GM12878 (cell line): ENCODE measurements around the gene STAT5A. TPM values are rescaled to one million over a fixed set of nuclear protein-coding genes. Genes with fewer than 3 reads are reported as not detected.

Source experiments
- BRCA1 ChIP-seq: IDR thresholded peaks from 2 replicates; pipeline ENCODE4 v1.6.1; 2011; ENCODE audit warnings: low read depth, low read length, improper control_type of control experiment
- CHD2 ChIP-seq: IDR thresholded peaks from 2 replicates; pipeline ENCODE4 v1.6.1; 2011; ENCODE audit warnings: low read depth, low read length, improper control_type of control experiment, borderline replicate concordance
- EP300 ChIP-seq, 2 experiments: fragments of 150-350 bp in 1 of 2; IDR thresholded peaks; 2 replicates each; pipeline ENCODE4 v1.6.1; 2011 to 2012; ENCODE audit warnings: low read depth in 2 of 2, low read length in 2 of 2, borderline replicate concordance in 1 of 2, improper control_type of control experiment in 1 of 2, inconsistent platforms in 1 of 2; ENCODE audit not compliant: control insufficient read depth in 1 of 2
- IRF4 ChIP-seq: IDR thresholded peaks from 2 replicates; pipeline ENCODE4 v1.6.1; 2011; ENCODE audit warnings: low read depth, low read length
- KLF5 ChIP-seq: fragments of 450-650 bp; IDR thresholded peaks from 2 replicates; pipeline ENCODE4 v1.6.1; 2014; ENCODE audit warnings: mild to moderate bottlenecking; ENCODE audit not compliant: partially characterized antibody
- NFIC ChIP-seq: IDR thresholded peaks from 2 replicates; pipeline ENCODE4 v1.6.1; 2012; ENCODE audit warnings: low read depth, mild to moderate bottlenecking, inconsistent platforms, low read length, moderate library complexity
- PAX5 ChIP-seq: IDR thresholded peaks from 2 replicates; pipeline ENCODE4 v1.6.1; 2011; ENCODE audit warnings: low read depth, low read length, borderline replicate concordance
- POLR2AphosphoS2 ChIP-seq: IDR thresholded peaks from 2 replicates; pipeline ENCODE4 v1.6.1; 2011; ENCODE audit warnings: low read depth, mild to moderate bottlenecking, low read length, improper control_type of control experiment, moderate library complexity
- RBBP5 ChIP-seq: fragments of 200-600 bp; sonication (generic); conservative IDR thresholded peaks from 2 replicates; pipeline ENCODE4 v1.6.1; 2016
- RELA ChIP-seq: fragments of 450-650 bp; IDR thresholded peaks from 2 replicates; pipeline ENCODE4 v1.8.0; 2014; ENCODE audit warnings: borderline replicate concordance; ENCODE audit not compliant: partially characterized antibody
- RUNX3 ChIP-seq: IDR thresholded peaks from 2 replicates; pipeline ENCODE4 v1.6.1; 2012; ENCODE audit warnings: low read length, inconsistent platforms
- SMAD1 ChIP-seq: fragments of 450-650 bp; IDR thresholded peaks from 2 replicates; pipeline ENCODE4 v1.6.1; 2018; ENCODE audit warnings: mild to moderate bottlenecking, low read depth; ENCODE audit not compliant: partially characterized antibody
- SUPT20H ChIP-seq: IDR thresholded peaks from 2 replicates; pipeline ENCODE4 v1.6.1; 2011; ENCODE audit warnings: low read depth, mild to moderate bottlenecking, low read length, moderate library complexity, borderline replicate concordance; ENCODE audit not compliant: control insufficient read depth
- SUZ12 ChIP-seq: fragments of 200-600 bp; sonication (generic); IDR thresholded peaks from one replicate; pipeline ENCODE4 v1.6.1; 2018; ENCODE audit warnings: antibody characterized with exemption, mild to moderate bottlenecking; ENCODE audit not compliant: unreplicated experiment
- TCF3 ChIP-seq: IDR thresholded peaks from 2 replicates; pipeline ENCODE4 v1.6.1; 2012; ENCODE audit warnings: low read depth, mild to moderate bottlenecking, low read length, borderline replicate concordance; ENCODE audit not compliant: insufficient read depth
- ZSCAN29 ChIP-seq: fragments of 450-650 bp; IDR thresholded peaks from 2 replicates; pipeline ENCODE4 v1.6.1; 2017; ENCODE audit warnings: mild to moderate bottlenecking, moderate library complexity
- ZZZ3 ChIP-seq: IDR thresholded peaks from 2 replicates; pipeline ENCODE4 v1.6.1; 2011; ENCODE audit warnings: low read depth; ENCODE audit not compliant: control insufficient read depth, insufficient read length
- polyA plus RNA-seq, 11 experiments: library from polyadenylated mRNA; depleted of rRNA in 4 of 11; unstranded in 6 of 11; stranded (reverse) in 5 of 11; fragments of >200 nt; fragmentation: Nextera tagmentation in 4 of 11; fragmentation: Illumina TruSeq in 1 of 11; extraction: Ambion mirVana in 4 of 11; extraction: Trizol in 1 of 11; gene quantifications; 1 replicate in 1 of 11; 2 replicates in 10 of 11; pipeline versions ENCODE4 v1.2.1 to v1.2.3, GENCODE V29; 2011 to 2016; ENCODE audit warnings: inconsistent platforms in 2 of 11, missing spikeins in 2 of 11, low read depth in 1 of 11
- total RNA-seq, 4 experiments: library from RNA; depleted of rRNA in 3 of 4; stranded (reverse); fragments of >200 nt in 3 of 4; fragmentation: Illumina TruSeq in 1 of 4; extraction: Trizol in 1 of 4; gene quantifications; 2 replicates each; pipeline versions ENCODE4 v1.2.1 to v1.2.3, GENCODE V29; 2013 to 2021
- TF ChIP-seq, protein P1 (sequence below): fragments of 150-350 bp; IDR thresholded peaks from 2 replicates; pipeline ENCODE4 v1.6.1; 2016; ENCODE audit warnings: low read depth, low read length
- TF ChIP-seq, protein P2 (sequence below): IDR thresholded peaks from 2 replicates; pipeline ENCODE4 v1.6.1; 2012; ENCODE audit warnings: low read depth, low read length, improper control_type of control experiment
- TF ChIP-seq, protein P3 (sequence below): fragments of 450-650 bp; IDR thresholded peaks from 2 replicates; pipeline ENCODE4 v1.6.1; 2014; ENCODE audit warnings: mild to moderate bottlenecking
- TF ChIP-seq, protein P4 (sequence below): fragments of 450-650 bp; IDR thresholded peaks from 2 replicates; pipeline ENCODE4 v1.6.1; 2017; ENCODE audit warnings: borderline replicate concordance

The STAT5A gene
- total and polyA plus RNA-seq, 10 of the 15 experiments (the other 5 are each of a cell fraction or from before 2014, with no cell fraction given), result 14.8 to 86.4 (median 41.5) TPM

DNA sequence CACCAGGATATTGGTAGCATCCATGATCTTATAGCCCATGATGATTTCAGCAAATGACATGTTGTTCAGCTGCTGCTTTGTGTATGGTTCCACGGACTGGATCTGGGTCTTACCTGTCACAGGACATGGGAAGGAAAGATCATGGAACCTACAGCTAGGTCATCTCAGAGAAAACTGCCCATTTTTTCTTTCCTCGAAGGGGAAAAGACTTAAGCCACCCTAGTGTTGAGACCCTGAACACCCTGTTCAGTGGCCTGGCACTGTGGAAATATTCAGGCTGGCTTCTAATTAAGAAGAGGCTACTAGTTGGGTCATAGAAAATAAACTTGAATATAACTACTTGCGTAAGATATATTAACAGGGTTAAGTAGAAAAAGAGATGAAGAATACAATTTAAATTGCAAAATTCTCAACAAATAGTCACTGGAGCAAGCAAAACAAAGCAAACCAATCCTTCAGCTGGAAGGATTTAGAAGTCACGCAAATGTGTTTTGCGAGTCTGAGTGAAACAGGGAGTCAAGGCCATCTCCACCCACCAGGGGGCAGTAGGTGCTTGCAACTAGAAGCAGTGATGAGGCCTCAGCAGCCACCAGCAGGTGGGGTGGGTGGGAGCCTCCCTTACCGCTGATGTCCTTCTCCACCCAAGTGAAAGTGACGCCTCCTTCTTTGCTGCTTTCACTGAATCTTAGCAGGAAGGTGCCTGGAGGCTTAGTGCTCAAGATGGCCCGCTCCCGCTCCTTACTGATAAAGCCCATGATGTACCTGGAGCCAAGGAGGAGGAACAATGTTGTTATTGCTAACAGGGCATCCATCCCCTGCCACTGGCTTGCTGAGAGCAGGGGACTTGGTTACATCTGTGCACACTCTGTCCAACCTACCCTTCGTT, 34.3 kb downstream of the STAT5A start (continued):
- TF ChIP-seq, protein P1, sequence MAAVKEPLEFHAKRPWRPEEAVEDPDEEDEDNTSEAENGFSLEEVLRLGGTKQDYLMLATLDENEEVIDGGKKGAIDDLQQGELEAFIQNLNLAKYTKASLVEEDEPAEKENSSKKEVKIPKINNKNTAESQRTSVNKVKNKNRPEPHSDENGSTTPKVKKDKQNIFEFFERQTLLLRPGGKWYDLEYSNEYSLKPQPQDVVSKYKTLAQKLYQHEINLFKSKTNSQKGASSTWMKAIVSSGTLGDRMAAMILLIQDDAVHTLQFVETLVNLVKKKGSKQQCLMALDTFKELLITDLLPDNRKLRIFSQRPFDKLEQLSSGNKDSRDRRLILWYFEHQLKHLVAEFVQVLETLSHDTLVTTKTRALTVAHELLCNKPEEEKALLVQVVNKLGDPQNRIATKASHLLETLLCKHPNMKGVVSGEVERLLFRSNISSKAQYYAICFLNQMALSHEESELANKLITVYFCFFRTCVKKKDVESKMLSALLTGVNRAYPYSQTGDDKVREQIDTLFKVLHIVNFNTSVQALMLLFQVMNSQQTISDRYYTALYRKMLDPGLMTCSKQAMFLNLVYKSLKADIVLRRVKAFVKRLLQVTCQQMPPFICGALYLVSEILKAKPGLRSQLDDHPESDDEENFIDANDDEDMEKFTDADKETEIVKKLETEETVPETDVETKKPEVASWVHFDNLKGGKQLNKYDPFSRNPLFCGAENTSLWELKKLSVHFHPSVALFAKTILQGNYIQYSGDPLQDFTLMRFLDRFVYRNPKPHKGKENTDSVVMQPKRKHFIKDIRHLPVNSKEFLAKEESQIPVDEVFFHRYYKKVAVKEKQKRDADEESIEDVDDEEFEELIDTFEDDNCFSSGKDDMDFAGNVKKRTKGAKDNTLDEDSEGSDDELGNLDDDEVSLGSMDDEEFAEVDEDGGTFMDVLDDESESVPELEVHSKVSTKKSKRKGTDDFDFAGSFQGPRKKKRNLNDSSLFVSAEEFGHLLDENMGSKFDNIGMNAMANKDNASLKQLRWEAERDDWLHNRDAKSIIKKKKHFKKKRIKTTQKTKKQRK, result no peak
- TF ChIP-seq TCF3, result no peak
- no peak for TF ChIP-seq PAX5
- TF ChIP-seq, protein P2, sequence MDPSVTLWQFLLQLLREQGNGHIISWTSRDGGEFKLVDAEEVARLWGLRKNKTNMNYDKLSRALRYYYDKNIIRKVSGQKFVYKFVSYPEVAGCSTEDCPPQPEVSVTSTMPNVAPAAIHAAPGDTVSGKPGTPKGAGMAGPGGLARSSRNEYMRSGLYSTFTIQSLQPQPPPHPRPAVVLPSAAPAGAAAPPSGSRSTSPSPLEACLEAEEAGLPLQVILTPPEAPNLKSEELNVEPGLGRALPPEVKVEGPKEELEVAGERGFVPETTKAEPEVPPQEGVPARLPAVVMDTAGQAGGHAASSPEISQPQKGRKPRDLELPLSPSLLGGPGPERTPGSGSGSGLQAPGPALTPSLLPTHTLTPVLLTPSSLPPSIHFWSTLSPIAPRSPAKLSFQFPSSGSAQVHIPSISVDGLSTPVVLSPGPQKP, result 0 out of 2 replicates have a peak, but pooled peaks have one; percentile 23
- TF ChIP-seq, protein P3, sequence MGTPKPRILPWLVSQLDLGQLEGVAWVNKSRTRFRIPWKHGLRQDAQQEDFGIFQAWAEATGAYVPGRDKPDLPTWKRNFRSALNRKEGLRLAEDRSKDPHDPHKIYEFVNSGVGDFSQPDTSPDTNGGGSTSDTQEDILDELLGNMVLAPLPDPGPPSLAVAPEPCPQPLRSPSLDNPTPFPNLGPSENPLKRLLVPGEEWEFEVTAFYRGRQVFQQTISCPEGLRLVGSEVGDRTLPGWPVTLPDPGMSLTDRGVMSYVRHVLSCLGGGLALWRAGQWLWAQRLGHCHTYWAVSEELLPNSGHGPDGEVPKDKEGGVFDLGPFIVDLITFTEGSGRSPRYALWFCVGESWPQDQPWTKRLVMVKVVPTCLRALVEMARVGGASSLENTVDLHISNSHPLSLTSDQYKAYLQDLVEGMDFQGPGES, result no peak; the same call in 1 of the 2 replicates
- TF ChIP-seq SUPT20H, result no peak
- no peak for TF ChIP-seq CHD2
- TF ChIP-seq, protein P4, sequence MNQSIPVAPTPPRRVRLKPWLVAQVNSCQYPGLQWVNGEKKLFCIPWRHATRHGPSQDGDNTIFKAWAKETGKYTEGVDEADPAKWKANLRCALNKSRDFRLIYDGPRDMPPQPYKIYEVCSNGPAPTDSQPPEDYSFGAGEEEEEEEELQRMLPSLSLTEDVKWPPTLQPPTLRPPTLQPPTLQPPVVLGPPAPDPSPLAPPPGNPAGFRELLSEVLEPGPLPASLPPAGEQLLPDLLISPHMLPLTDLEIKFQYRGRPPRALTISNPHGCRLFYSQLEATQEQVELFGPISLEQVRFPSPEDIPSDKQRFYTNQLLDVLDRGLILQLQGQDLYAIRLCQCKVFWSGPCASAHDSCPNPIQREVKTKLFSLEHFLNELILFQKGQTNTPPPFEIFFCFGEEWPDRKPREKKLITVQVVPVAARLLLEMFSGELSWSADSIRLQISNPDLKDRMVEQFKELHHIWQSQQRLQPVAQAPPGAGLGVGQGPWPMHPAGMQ, result no peak
- no peak for TF ChIP-seq NFIC
- no peak for TF ChIP-seq KLF5
- no peak for TF ChIP-seq RBBP5
- no peak for TF ChIP-seq SUZ12
- TF ChIP-seq IRF4, result peak; percentile 81
- no peak for TF ChIP-seq ZZZ3
- peak; percentile 64 for TF ChIP-seq RUNX3
- TF ChIP-seq SMAD1, result no peak
- TF ChIP-seq BRCA1, result no peak
- TF ChIP-seq ZSCAN29, result no peak
- TF ChIP-seq RELA, result peak; percentile 63
- TF ChIP-seq POLR2AphosphoS2, result 0 out of 2 replicates have a peak, but pooled peaks have one; percentile 14
- TF ChIP-seq EP300 (IDR thresholded peaks at IDR 0.05; ENCODE audit: borderline replicate concordance in 1 of 2, control insufficient read depth in 1 of 2, low read depth in 2 of 2, low read length in 2 of 2), result peak in 1 of 2 experiments; percentile 14; a peak in 1 of 4 replicates
